AG04450 (cell line): ENCODE results near the gene EYA4. TPM values are rescaled to one million over a fixed set of nuclear protein-coding genes. Genes with fewer than 3 reads are reported as not detected.

Source experiments
- CTCF ChIA-PET: fragments of 300-600, 350-600 bp; formaldehyde crosslinking; extraction: SDS; loops from one replicate; lab custom pipeline; 2022; ENCODE audit warnings: antibody characterized with exemption, inconsistent platforms; lab: Charles Lee
- POLR2A ChIA-PET: fragments of 350-600 bp; formaldehyde crosslinking; extraction: SDS; loops from one replicate; lab custom pipeline; 2021; ENCODE audit warnings: antibody characterized with exemption, inconsistent platforms; lab: Yijun Ruan, JAX
- DNase-seq: peaks from one replicate; pipeline ENCODE4 v3.0.0-alpha.2; 2011; ENCODE audit warnings: low read depth, low spot score
- H3K27ac ChIP-seq: one replicate; pipeline ENCODE4 v1.5.1; 2012; ENCODE audit warnings: low read depth, low read length, control low read depth
- H3K27me3 ChIP-seq: one replicate; pipeline ENCODE4 v1.6.0; 2012; ENCODE audit warnings: low read length; ENCODE audit not compliant: control insufficient read depth, insufficient read depth
- H3K4me3 ChIP-seq: 2 replicates; pipeline ENCODE4 v1.5.1; 2011; ENCODE audit warnings: mild to moderate bottlenecking, low read depth, low read length, control low read depth
- H3K9me3 ChIP-seq: 2 replicates; pipeline ENCODE4 v1.5.1; 2012; ENCODE audit warnings: low read length; ENCODE audit not compliant: control insufficient read depth, insufficient read depth
- CTCF ChIP-seq: IDR thresholded peaks from 2 replicates; pipeline ENCODE4 v1.5.1; 2011; ENCODE audit warnings: low read depth, low read length, control low read depth, inconsistent platforms
- polyA plus RNA-seq: library from polyadenylated mRNA; depleted of rRNA; stranded (reverse); fragments of >200 nt; gene quantifications from 2 replicates; pipeline ENCODE4 v1.2.3, GENCODE V29; 2011

Gene EYA4
- polyA plus RNA-seq, 1 experiment: 37.8 TPM

DNA sequence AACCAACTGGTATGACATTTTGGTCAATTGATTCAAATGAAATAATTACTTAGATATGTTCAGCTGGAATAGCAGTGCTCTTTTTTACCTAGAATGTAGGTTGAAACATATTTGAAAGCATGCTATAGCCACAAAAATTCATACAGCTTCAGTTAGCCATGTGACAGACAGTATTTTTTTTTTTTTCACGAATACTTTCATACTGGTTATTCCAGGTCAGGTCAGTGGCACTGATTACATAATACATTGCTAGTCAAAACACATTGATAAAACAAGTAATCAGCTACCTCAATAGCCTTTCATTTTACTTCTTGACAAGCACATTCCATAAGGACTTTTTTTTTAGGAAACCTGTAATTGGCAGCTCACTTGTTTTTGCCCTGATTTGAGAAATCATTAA lies 222.6 kb downstream of the EYA4 start:
- POLR2A ChIA-PET: no interaction called here
- CTCF ChIA-PET: interaction anchor here (0.5 to 0.7 kb wide), 2 partner anchors 222 to 809 kb away, joined by 7 to 11 read pairs; partner anchors contain the start of gene EYA4

DNA sequence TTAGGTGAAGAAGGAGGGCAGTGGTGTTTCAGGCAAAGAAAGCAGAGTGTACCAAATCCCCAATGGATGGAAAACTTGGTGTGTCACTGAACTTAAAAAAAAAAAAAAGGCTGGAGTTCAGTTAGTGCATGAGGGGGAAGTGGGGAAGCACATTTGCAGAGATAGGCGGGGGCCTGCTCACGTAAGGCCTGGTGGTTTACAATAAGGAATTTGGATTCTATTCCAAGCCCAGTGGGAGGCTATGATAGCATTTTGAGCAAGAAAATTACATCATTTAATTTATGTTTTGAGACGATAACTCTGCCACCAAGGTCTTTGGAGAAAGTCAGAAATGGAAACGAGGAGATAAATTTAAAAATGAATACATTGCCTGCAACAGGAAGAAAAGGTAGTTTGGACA lies 225.5 kb downstream of the EYA4 start:
- TF ChIP-seq CTCF: no peak
- Histone ChIP-seq H3K4me3 (no peak overlapping the region), H3K27me3 (no peaks in the 10 kb centered on the region), H3K27ac (no peak overlapping the region), H3K9me3 (no peaks in the 10 kb centered on the region)
- no peak for DNase-seq
- ChIA-PET POLR2A (no interaction called here), CTCF (no interaction called here)

More for the DNA sequence above, 222.6 kb downstream of the EYA4 start:
- DNase-seq: no peak
- TF ChIP-seq CTCF: no peak
- Histone ChIP-seq H3K9me3 (no peaks in the 10 kb centered on the region), H3K4me3 (no peak overlapping the region), H3K27me3 (no peaks in the 10 kb centered on the region), H3K27ac (no peak overlapping the region)

DNA sequence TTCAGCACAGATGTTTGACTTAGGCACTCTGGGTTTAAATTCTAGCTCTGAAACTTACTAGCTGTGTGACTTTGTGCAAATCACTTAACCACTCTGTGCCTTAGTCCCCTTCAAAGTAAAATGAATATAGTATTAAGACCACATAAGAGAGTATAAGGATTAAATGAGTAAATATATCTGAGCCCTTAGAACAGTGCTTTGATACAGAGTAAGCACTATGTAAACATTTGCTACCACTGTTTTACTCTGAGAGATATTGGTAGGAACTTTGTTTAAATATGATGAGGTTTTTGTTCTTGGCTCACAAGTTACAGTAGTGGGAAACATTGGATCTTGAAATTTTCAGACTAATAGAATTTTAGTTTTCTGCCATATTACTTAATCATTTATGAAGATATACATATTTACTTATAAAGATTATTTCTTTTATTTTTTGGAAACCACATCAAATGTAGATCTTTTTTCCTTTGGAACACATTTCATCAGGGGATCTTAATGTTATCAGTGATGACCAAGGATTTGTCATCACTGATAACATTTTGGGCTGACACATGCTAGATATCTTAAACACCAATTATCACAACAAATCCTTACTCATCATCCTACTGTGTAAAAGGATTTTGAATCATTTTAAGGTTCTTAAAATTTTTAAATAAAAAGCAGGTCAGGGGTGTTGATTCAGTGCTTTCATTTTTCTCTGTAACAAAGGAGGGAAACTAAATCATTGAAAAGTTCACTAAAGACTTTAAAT lies 226.2 kb downstream of the EYA4 start:
- POLR2A ChIA-PET: no interaction called here
- CTCF ChIA-PET: no interaction called here
- Histone ChIP-seq H3K9me3 (no peaks in the 10 kb centered on the region), H3K27me3 (no peaks in the 10 kb centered on the region), H3K4me3 (no peak overlapping the region), H3K27ac (no peak overlapping the region)
- peak; percentile 10 for DNase-seq
- no peak for TF ChIP-seq CTCF

GRCh38 chr6:133467982-133468380 lies 226.8 kb downstream of the EYA4 start:
- no peak overlapping the region for H3K27ac ChIP-seq
- POLR2A ChIA-PET: no interaction called here
- no peak for DNase-seq

More at GRCh38 chr6:133467982-133468380, 226.8 kb downstream of the EYA4 start:
- no peaks in the 10 kb centered on the region for H3K9me3 ChIP-seq
- no peaks in the 10 kb centered on the region for H3K27me3 ChIP-seq
- TF ChIP-seq CTCF: no peak
- CTCF ChIA-PET: no interaction called here
- H3K4me3 ChIP-seq: no peak overlapping the region
